SK-N-SH (cell line): ENCODE measurements around the gene STXBP1. TPM values are rescaled to one million over a fixed set of nuclear protein-coding genes. Genes with fewer than 3 reads are reported as not detected.

ENCODE experiments used
- CTCF ChIA-PET: fragments of 300-600, 350-600 bp; formaldehyde crosslinking; extraction: SDS; loops from one replicate; lab custom pipeline; 2021; lab: Yijun Ruan, JAX
- POLR2A ChIA-PET: fragments of 350-600 bp; sonication (Branson Sonifier 250); formaldehyde crosslinking; extraction: SDS; loops from one replicate; lab custom pipeline; 2020; ENCODE audit warnings: antibody characterized with exemption, inconsistent platforms; lab: Yijun Ruan, JAX
- DNase-seq: peaks from one replicate; pipeline ENCODE4 v3.0.0; 2012
- H2AFZ ChIP-seq: fragments of 200-600 bp; sonication (generic); 2 replicates; pipeline ENCODE4 v1.8.1; 2016; ENCODE audit warnings: antibody characterized with exemption, mild to moderate bottlenecking, low read depth
- H3F3A ChIP-seq: fragments of 200-600 bp; sonication (generic); replicated peaks from 2 replicates; pipeline ENCODE3; 2016; ENCODE audit warnings: antibody characterized with exemption, mild to moderate bottlenecking; ENCODE audit not compliant: insufficient read depth
- H3K27ac ChIP-seq, 2 experiments: fragments of 200-500 bp in 1 of 2; fragments of 200-600 bp in 1 of 2; sonication (Bioruptor generic) in 1 of 2; sonication (generic), shearing (Covaris generic) in 1 of 2; 2 replicates each; pipeline versions ENCODE4 v1.5.1 to v1.6.1; 2014 to 2016; ENCODE audit warnings: low read depth in 2 of 2, inconsistent platforms in 1 of 2, low read length in 1 of 2, mild to moderate bottlenecking in 1 of 2, mixed read lengths in 1 of 2
- H3K27me3 ChIP-seq: fragments of 200-600 bp; sonication (generic), shearing (Covaris generic); 2 replicates; pipeline ENCODE4 v1.6.1; 2016; ENCODE audit warnings: mixed run types; ENCODE audit not compliant: insufficient read depth
- H3K36me3 ChIP-seq, 2 experiments: fragments of 200-500 bp in 1 of 2; fragments of 200-600 bp in 1 of 2; sonication (Bioruptor generic) in 1 of 2; sonication (generic) in 1 of 2; replicated peaks in 1 of 2; 2 replicates each; pipeline versions ENCODE3 to v1.5.1; 2014 to 2016; ENCODE audit warnings: low read length in 1 of 2, mild to moderate bottlenecking in 1 of 2; ENCODE audit not compliant: insufficient read depth in 2 of 2, control insufficient read depth in 1 of 2
- H3K4me1 ChIP-seq, 2 experiments: fragments of 200-500 bp in 1 of 2; fragments of 200-600 bp in 1 of 2; sonication (Bioruptor generic) in 1 of 2; sonication (generic), shearing (Covaris generic) in 1 of 2; 2 replicates each; pipeline versions ENCODE4 v1.5.1 to v1.6.1; 2014 to 2016; ENCODE audit warnings: low read depth in 1 of 2, low read length in 1 of 2, mixed run types in 1 of 2; ENCODE audit not compliant: insufficient read depth in 2 of 2, control insufficient read depth in 1 of 2
- H3K4me2 ChIP-seq: fragments of 200-600 bp; sonication (generic), shearing (Covaris generic); 2 replicates; pipeline ENCODE4 v1.6.1; 2017; ENCODE audit warnings: mixed run types
- H3K4me3 ChIP-seq, 2 experiments: fragments of 200-500 bp in 1 of 2; fragments of 200-600 bp in 1 of 2; sonication (Bioruptor generic) in 1 of 2; sonication (generic), shearing (Covaris generic) in 1 of 2; 2 replicates each; pipeline versions ENCODE4 v1.5.1 to v1.8.1; 2014 to 2016; ENCODE audit warnings: low read depth in 2 of 2, inconsistent platforms in 1 of 2, low read length in 1 of 2, mild to moderate bottlenecking in 1 of 2, mixed read lengths in 1 of 2, moderate library complexity in 1 of 2
- H3K79me2 ChIP-seq: fragments of 200-600 bp; sonication (generic); 2 replicates; pipeline ENCODE4 v1.8.1; 2017; ENCODE audit warnings: mild to moderate bottlenecking; ENCODE audit not compliant: insufficient read depth
- H3K9ac ChIP-seq: fragments of 200-600 bp; sonication (generic); 2 replicates; pipeline ENCODE4 v1.6.1; 2017; ENCODE audit warnings: mixed run types
- H3K9me2 ChIP-seq: fragments of 200-600 bp; sonication (generic); 2 replicates; pipeline ENCODE4 v1.6.1; 2017; ENCODE audit warnings: mixed run types
- H3K9me3 ChIP-seq: fragments of 200-600 bp; sonication (generic); 2 replicates; pipeline ENCODE4 v1.6.1; 2017; ENCODE audit warnings: mixed run types, mild to moderate bottlenecking, moderate library complexity
- H4K20me1 ChIP-seq: fragments of 200-600 bp; sonication (generic); 2 replicates; pipeline ENCODE4 v1.6.1; 2017; ENCODE audit warnings: mild to moderate bottlenecking, mixed run types; ENCODE audit not compliant: insufficient read depth
- FOXJ3 ChIP-seq: sonication (generic); formaldehyde crosslinking; IDR thresholded peaks from 2 replicates; pipeline ENCODE4 v1.5.1; 2020; ENCODE audit warnings: mild to moderate bottlenecking, missing genetic modification reagents
- GATA2 ChIP-seq: sonication (generic); formaldehyde crosslinking; IDR thresholded peaks from 2 replicates; pipeline ENCODE4 v1.5.0; 2020; ENCODE audit warnings: mild to moderate bottlenecking, missing genetic modification reagents
- NRF1 ChIP-seq: IDR thresholded peaks from 2 replicates; pipeline ENCODE4 v1.6.1; 2012; ENCODE audit warnings: low read depth, mild to moderate bottlenecking, low read length
- SMC3 ChIP-seq: IDR thresholded peaks from 2 replicates; pipeline ENCODE4 v1.6.1; 2012; ENCODE audit warnings: low read depth, low read length, improper control_type of control experiment
- TCF12 ChIP-seq: IDR thresholded peaks from 2 replicates; pipeline ENCODE4 v1.4.0; 2012
- TEAD4 ChIP-seq: IDR thresholded peaks from 2 replicates; pipeline ENCODE4 v1.4.0; 2012; ENCODE audit warnings: mild to moderate bottlenecking, borderline replicate concordance; ENCODE audit not compliant: insufficient read depth
- WGBS: methylation state at CpG from one replicate; pipeline ENCODE4 v1.1.6; 2017; ENCODE audit warnings: low lambda C conversion rate; 5-methylcytosine and 5-hydroxymethylcytosine counted together
- polyA plus RNA-seq, 3 experiments: library from polyadenylated mRNA; depleted of rRNA; stranded (reverse); fragments of >200 nt; gene quantifications; 2 replicates each; pipeline ENCODE4 v1.2.3, GENCODE V29; 2012
- TF ChIP-seq, protein P1 (sequence below): IDR thresholded peaks from 2 replicates; pipeline ENCODE4 v1.4.0; 2012; ENCODE audit warnings: low read depth
- TF ChIP-seq, protein P2 (sequence below): IDR thresholded peaks from 2 replicates; pipeline ENCODE4; 2012
- TF ChIP-seq, protein P3 (sequence below): fragments of 150-350 bp; IDR thresholded peaks from 2 replicates; pipeline ENCODE4 v1.6.1; 2016; ENCODE audit warnings: mild to moderate bottlenecking, low read depth, low read length
- TF ChIP-seq, protein P4 (sequence below): fragments of 150-350 bp; IDR thresholded peaks from 2 replicates; pipeline ENCODE4 v1.6.1; 2017; ENCODE audit warnings: antibody characterized with exemption, low read length, low read depth, borderline replicate concordance

Gene STXBP1
- polyA plus RNA-seq, 1 of the 3 experiments (the other 2 are of a cell fraction), result 44.3 TPM

DNA sequence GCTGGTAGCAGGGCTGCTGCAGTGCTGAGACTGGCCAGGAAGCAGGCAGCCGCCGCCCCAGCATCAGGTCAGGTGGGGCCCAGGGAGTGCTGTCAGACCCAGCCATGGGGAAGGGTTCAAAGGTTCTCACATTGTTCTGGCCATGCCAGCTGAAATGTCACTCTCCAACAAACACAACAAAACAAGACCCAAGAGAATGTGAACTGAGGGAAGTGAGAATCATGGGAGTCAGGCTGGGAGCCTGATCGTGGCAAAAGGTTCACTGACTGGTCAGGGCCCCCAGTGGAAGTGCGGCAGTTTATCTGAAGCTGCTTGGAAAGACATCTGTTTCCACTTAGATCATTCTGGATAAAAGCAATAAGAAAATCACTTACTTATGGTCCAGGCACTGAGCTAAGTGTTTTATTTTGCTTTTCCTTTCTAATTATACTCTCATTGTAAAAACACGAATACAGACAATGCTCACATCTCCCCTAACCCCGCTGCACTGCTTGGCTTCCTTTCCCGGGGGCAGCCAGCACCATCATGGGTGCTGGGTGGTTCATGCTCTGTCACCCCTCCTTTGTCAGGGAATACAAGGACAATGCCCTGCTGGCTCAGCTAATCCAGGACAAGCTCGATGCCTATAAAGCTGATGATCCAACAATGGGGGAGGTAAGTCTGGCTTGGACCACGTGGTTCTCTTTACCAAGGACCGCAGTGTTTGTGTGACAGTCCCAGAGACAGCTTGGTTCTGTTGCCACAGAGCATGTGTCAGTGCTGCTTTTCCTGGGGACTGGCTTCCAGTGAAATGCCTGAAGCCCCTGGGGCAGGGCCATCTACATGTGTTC is 52.8 kb downstream of the STXBP1 start (continued):
- TF ChIP-seq, protein P1, sequence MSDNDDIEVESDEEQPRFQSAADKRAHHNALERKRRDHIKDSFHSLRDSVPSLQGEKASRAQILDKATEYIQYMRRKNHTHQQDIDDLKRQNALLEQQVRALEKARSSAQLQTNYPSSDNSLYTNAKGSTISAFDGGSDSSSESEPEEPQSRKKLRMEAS, result no peak
- TF ChIP-seq, protein P2, sequence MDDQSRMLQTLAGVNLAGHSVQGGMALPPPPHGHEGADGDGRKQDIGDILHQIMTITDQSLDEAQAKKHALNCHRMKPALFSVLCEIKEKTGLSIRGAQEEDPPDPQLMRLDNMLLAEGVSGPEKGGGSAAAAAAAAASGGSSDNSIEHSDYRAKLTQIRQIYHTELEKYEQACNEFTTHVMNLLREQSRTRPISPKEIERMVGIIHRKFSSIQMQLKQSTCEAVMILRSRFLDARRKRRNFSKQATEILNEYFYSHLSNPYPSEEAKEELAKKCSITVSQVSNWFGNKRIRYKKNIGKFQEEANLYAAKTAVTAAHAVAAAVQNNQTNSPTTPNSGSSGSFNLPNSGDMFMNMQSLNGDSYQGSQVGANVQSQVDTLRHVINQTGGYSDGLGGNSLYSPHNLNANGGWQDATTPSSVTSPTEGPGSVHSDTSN, result no peak
- TF ChIP-seq SMC3 (peak; percentile 22; the same call in 1 of the 2 replicates), GATA2 (peak; percentile 74), TEAD4 (no peak), FOXJ3 (CRISPR knock-in tag) (peak; percentile 62; the same call in 1 of the 2 replicates)
- TF ChIP-seq, protein P3, sequence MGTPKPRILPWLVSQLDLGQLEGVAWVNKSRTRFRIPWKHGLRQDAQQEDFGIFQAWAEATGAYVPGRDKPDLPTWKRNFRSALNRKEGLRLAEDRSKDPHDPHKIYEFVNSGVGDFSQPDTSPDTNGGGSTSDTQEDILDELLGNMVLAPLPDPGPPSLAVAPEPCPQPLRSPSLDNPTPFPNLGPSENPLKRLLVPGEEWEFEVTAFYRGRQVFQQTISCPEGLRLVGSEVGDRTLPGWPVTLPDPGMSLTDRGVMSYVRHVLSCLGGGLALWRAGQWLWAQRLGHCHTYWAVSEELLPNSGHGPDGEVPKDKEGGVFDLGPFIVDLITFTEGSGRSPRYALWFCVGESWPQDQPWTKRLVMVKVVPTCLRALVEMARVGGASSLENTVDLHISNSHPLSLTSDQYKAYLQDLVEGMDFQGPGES, result no peak
- TF ChIP-seq, protein P4, sequence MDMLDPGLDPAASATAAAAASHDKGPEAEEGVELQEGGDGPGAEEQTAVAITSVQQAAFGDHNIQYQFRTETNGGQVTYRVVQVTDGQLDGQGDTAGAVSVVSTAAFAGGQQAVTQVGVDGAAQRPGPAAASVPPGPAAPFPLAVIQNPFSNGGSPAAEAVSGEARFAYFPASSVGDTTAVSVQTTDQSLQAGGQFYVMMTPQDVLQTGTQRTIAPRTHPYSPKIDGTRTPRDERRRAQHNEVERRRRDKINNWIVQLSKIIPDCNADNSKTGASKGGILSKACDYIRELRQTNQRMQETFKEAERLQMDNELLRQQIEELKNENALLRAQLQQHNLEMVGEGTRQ, result no peak

DNA sequence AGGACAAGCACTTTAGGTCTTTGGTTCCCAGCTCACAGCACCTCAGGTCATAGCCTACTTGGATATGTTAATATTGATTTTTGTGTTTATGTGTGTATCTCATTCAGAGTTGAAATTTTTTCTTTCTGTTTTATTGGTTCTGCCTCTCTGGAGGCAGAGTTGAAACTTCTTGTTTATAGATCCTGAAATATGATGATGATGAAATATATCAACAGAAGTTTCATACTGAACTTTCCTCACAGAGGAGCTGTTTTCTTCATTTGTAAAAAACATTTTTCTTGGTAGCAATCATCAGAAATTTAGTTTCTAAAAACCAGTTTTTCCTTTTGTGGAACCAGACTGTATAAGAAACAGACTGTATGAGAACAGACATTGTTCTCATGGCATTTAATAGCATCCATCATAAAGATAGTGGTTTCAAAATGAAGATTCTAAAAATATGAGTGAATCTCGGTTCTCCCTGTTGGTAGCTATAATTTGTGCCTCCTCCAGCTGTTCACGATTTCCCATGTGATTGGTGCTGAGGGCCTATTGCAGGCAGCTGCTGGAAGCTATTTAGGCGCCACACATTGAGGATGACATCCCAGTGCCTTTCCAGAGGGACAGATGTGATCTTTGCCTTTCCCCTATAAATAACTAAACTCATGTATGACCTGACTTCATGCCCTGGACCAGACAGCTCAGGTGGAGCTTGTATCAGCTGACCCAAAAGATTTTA is 55.2 kb downstream of the STXBP1 start:
- Histone ChIP-seq H3K4me3 (no peak overlapping the region), H2AFZ (no peak overlapping the region), H3K36me3 (peaks cover 33 to 47% of the 10 kb centered on the region in 2 experiments), H3K9me3 (no peaks in the 10 kb centered on the region), H4K20me1 (no peaks in the 10 kb centered on the region), H3K4me2 (no peak overlapping the region), H3K9ac (no peak overlapping the region), H3F3A (peaks cover 4% of the 10 kb centered on the region), H3K27me3 (no peaks in the 10 kb centered on the region), H3K4me1 (peaks cover 0 to 48% of the 10 kb centered on the region in 2 experiments; a peak in 2 of 4 replicates)
- POLR2A ChIA-PET, result no interaction called here
- DNase-seq, result no peak
- CTCF ChIA-PET, result interaction anchor here (0.7 to 3.3 kb wide), 8 partner anchors 18 to 254 kb away, joined by 3 to 12 read pairs (median 4); partner anchors contain the start of genes CDK9 and TOR2A
- no peak for TF ChIP-seq GATA2
- TF ChIP-seq, protein P3, result no peak
- TF ChIP-seq FOXJ3 (CRISPR knock-in tag), result no peak
- TF ChIP-seq NRF1, result no peak
- no peak for TF ChIP-seq TCF12
- TF ChIP-seq, all 33 proteins: peak for 0
- 87% methylated on average over 3 of the region's 3 CpGs for WGBS
- H3K9me2 ChIP-seq, result no peaks in the 10 kb centered on the region
- H3K27ac ChIP-seq, result peak overlapping the region in 1 of 2 experiments; percentile 18; a peak in 1 of 4 replicates
- H3K79me2 ChIP-seq, result no peaks in the 10 kb centered on the region
